GM18520 (cell line): ENCODE measurements around the gene RPL22.

Source experiments
- ATAC-seq: cut with Tn5 transposase; IDR thresholded peaks from one replicate; pipeline ENCODE4 v1.9.1; 2021; ENCODE audit not compliant: unreplicated experiment

RPL22 gene

DNA sequence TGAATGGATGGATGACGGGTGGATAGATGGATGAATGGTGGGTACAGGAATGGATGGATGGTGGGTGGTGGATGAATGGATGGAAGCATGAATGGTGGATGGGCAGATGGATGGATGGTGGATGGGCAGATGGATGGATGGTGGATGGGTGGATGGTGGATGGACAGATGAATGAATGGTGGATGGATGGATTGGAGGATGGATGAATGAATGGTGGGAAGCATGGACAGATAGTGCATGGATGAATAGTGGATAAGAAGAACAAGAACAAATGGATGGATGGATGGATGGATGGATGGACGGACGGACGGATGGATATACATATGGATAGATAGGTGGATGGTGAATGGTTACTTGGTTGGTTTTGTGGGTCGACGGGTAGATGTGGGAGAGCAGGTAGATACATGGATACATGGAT, 24.0 kb downstream of the RPL22 start:
- no peak for ATAC-seq

GRCh38 chr1:6174621-6175410, 24.6 kb downstream of the RPL22 start:
- ATAC-seq, result no peak

- ATAC-seq, result no peak
Measured at GRCh38 chr1:6172549-6172948, 26.8 kb downstream of the RPL22 start.

GRCh38 chr1:6171548-6172124, 27.8 kb downstream of the RPL22 start:
- ATAC-seq, result no peak

DNA sequence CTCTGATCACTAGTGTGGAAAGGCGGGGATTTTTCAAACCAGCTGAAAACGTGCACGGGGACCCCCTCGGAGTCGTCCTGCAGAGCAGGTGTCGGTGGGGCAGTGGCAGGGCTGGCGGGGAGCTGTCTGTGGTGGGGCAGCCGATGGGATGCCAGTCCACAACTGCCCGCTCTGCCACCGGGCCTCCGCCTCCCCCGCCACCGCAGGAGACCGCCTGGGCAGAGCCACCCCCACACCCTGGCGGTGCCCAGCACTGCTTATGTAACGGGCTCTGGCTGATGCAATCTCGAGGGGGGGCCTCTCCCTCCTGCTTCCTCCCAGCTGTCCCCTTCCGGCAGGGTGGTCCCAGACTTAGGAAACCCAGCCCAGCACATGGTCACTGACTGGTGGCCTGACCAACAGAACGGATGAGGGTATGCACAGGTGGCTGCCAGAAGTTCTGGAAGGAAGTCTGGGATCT, 28.6 kb downstream of the RPL22 start:
- ATAC-seq, result no peak

GRCh38 chr1:6170116-6170741, 29.2 kb downstream of the RPL22 start:
- ATAC-seq, result no peak

DNA sequence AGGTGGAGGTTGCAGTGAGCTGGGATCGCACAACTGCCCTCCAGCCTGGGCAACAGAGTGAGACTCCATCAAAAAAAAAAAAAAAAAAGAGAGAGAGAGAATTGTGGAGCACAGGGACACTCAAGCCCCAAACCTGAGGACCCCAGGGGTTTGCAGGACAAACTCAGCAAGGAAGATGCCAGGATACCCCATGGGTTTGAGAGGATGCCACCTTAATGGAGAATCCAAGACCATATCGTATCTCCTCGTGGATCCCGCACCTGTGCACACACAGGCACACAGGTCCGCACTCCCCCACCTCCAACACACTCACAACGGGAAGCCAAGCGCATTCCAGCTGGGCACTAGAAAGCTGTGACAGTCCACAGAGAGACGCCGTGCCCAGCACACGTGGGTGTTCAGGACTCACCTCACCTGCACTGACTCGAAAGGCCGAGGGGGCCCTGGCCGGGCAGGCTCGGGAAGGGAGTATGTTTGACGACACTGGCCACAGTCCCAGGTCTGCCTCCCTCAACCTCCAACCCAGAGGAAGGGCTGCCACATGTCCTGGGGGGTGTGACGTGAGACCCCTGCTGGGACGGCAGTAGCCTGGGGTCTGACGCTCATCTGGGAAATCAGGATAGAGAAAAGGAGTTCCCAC, 30.3 kb downstream of the RPL22 start:
- ATAC-seq, result no peak

DNA sequence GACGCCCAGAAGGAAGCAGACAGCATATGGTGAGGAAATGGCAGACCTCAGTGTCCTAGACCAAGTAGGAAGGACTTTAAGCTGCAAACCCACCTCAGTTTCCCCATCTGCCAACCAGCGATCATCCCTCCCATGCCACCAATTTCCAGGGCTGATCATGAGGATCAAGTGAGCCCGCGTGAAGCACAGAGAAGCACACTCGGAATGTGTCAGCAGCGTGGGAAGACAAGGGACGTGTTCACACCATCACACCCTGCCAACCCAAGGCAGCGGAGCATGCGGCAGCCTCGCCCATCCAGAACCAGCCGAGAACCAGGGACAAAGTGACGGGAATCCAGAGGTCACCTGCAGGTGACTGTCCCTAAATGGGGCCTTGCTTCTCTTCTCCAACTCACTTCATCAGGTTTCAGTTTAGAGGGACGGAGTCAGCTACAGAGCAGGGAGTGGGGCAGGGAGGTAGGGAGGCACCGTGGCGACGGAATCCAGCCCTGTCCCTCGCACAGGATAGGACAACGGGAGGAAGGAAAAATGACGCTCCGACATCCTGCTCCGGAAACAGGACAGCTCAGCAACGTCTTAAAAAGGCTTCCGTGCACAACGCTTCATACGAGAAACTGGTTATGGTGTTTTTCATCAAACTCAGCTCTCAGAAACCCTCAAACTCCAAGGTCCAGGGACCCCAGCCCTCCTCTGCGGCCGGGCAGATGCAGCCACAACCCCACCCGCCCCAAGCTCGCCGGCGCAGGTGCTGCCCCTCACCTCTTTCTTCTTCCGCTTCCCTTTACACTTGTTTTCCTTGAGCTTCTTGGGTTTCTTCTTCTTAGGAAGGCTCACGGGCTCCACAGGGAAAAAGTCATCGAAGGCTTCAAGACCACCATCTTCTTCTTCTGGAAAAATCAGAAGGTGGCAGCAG, 31.7 kb downstream of the RPL22 start:
- no peak for ATAC-seq

DNA sequence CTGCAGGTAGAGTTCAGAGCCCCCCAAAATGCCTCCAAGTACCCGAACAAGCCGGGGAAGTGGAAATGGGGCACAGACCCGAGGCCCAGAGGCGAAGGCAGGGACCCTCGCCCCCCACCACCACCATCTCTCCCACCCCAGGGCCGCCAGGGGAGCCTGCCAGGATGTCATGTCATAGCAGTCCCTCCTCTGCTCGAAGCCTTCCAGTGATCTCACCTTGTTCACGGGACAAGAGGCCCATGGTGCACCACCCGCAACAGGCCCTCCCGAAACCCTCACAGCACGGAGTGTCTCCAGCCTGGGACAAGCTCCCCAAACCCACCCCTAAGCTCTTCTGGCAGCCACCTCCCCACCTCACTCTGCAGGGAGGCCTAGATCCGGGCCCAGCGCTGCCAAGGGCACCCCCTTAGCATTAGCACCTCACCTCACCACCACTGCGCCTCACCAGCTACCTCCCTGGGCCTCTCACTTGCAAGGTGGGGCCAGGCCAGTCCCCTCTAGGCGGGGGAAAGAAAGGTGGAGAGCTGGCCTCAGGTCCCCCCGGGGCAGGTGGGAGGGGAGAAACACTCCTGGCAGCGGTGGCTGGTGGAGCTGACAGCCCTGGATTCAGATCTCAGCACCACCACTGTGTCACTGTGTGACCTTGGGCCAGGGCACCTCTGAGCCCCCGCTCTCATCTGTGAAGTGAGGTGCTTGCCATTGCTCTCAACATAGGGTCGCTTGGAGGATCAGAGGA, 32.6 kb downstream of the RPL22 start:
- ATAC-seq, result no peak

DNA sequence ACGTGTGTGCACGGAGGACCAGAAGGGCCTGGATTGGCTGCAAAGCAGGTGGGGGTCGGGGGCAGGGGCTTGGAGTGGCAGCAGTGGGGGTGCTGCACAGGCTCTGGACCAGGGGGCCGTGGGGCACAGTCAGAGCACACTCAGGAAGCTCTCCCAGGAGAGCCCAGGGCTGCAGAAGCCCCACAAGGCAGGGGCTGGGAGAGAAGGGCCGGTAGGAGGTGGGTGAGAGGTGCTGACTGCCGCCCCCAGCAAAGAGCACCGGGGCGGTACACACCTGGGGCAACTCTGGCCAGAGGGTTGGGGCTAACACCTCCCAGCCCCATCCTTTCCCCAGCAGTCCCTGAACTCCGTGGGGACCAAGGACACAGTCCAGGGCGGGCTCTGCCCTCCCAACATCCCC, 33.2 kb downstream of the RPL22 start:
- ATAC-seq, result no peak

- no peak for ATAC-seq
Measured at GRCh38 chr1:6165441-6165985, 33.9 kb downstream of the RPL22 start.

DNA sequence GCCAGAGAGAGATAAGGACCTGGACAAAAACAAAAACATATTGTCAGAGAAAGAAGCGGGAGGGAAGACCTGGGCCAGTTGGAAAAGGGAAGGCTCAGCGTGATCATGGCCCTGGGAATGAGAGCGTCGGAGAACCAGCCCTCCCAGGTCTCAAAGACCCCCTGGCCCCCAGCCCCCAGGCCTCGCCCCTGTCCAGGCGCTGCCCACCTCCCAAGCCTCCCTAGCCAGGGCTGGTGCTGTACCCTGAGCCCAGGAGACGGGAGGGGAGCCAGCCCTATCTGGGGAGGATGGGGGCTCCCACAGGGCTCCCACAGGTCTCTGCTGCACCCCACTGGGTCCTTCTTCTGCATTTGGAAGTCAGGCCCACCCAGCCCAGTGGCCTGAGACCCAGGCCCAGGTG, 34.4 kb downstream of the RPL22 start:
- no peak for ATAC-seq

DNA sequence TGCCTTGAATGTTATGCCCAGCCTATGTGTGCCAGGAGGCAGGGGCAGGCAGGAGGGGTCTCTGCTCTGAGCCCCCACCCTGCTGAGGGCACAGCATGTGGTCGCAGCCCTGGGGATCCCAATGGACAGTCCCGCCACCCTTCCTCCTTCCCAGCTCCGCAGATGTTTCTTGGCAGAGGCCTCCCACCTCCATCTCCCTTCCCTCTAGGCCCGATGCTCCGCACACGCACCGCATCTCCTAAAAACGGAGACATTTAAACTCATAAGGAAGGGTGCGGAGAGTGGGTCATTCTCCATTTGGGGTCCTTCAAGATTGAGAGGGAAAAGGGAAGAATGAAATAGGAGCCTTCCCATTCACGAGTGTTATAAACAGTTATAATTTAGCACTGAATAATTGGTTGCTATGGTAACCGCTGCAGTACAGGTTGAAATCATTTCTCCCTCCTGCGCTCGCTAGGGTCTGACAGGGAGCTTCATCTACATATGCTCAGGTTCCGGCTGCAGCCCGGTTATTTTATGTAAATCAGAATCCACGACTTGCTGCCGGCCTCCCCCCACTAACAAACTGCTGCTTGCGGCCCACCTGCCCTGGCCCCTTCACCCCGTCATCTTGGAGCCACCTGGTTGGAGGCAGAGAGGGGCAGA, 35.3 kb downstream of the RPL22 start:
- no peak for ATAC-seq

GRCh38 chr1:6163191-6163972, 36.0 kb downstream of the RPL22 start:
- no peak for ATAC-seq

DNA sequence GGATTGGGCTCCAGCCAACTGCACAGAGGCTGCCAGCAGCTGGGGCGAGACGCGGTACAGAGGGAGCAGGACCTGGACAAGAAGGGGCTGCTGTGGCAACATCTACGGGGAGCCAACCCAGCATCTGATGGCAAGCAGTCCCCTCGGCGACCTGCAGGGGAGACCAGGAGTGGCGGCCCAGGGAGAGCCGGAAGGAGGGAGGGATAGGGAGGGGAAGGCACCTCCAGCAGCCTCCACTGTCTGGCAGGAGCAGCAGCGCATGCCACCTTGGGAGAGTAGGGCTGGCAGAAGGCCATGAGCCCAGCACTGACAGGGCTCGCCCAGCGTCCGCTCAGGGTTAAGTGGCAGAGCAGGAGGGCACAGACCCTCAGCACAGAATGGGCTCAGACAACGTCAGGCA, 36.6 kb downstream of the RPL22 start:
- ATAC-seq, result no peak

DNA sequence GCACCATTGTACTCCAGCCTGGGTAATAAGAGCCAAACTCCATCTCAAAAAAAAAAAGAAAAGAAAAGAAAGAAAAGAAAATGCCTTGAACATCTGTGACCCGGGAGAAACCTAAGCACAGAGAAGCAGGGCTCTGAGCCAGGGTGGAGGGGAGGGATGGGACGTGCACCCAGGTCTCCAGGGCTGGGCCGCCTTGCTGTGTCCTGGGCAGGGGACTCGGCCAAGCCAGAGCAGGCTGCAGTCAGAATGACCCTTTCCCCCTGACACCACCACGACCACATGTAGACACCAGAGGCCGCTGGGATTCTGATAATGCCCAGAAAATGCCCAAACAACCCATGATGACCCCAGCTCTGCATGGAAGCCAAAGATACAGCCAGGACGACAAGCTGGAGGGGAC, 37.1 kb downstream of the RPL22 start:
- no peak for ATAC-seq

DNA sequence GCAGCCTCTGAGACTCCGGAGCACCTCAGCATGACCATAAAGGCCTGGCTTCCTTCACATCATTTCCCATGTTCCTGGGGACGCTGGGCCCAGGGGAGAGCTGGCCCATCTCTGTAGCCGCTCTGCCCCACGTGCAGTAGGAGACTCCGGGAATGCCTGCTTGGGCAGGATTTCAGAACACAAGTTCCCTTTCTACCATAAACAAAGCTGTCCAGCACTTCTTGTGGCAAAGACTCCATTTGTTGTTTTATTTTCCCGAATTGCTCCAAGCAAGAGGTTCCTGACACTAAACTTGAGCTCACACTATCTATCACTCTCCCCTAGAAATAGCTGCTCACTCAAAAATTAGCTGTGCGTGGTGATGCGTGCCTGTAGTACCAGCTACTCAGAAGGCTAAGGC, 41.2 kb downstream of the RPL22 start:
- ATAC-seq, result no peak

- no peak for ATAC-seq
Measured at GRCh38 chr1:6157528-6158174, 41.7 kb downstream of the RPL22 start.
